K562 (cell line): ENCODE results near the gene SLC1A2. TPM values are rescaled to one million over a fixed set of nuclear protein-coding genes. Genes with fewer than 3 reads are reported as not detected.

ENCODE experiments used
- ATAC-seq: fragments of 200-7000 bp; cut with Tn5 transposase; 3 replicates; pipeline ENCODE4 v1.9.1; 2020; ENCODE audit warnings: moderate library complexity
- BruUV-seq: library from RNA; stranded (reverse); fragments of 400-500 nt; replicated peaks from 2 replicates; lab custom pipeline; 2021; lab: Mats Ljungman, UMichigan
- CTCF ChIA-PET: fragments of 300-600 bp; formaldehyde crosslinking; extraction: SDS; loops from one replicate; lab custom pipeline; 2021; ENCODE audit warnings: low intra/inter-chr PET ratio; lab: Yijun Ruan, JAX
- POLR2A ChIA-PET: fragments of 300-600, 350-650 bp; sonication (Branson Sonifier 250); formaldehyde crosslinking; extraction: SDS; loops from one replicate; lab custom pipeline; 2021; ENCODE audit warnings: antibody characterized with exemption, inconsistent platforms; lab: Yijun Ruan, JAX
- DNase-seq, 4 experiments: peaks; one replicate each; pipeline versions ENCODE4 v3.0.0 to v3.0.0-alpha.2; 2011 to 2018; ENCODE audit warnings: low spot score in 3 of 4, mixed read lengths in 3 of 4; ENCODE audit errors: extremely low read depth in 1 of 4
- FAIRE-seq: peaks from 2 replicates; lab custom pipeline; 2011; peaks lifted over from hg19 to GRCh38; lab: Jason Lieb, UNC
- H2AFZ ChIP-seq: 2 replicates; pipeline ENCODE4 v1.6.0; 2011; ENCODE audit warnings: low read depth, low read length, control low read depth, inconsistent platforms
- H3K27ac ChIP-seq: fragments of 200-600 bp; 3 replicates; pipeline ENCODE4 v1.8.0; 2011; ENCODE audit warnings: low read depth, mild to moderate bottlenecking, control low read depth, inconsistent platforms, low read length, moderate library complexity, mixed read lengths; ENCODE audit errors: extremely low read depth
- H3K27me3 ChIP-seq, 2 experiments: fragments of 300-600 bp in 1 of 2; 2 replicates in 1 of 2; 3 replicates in 1 of 2; pipeline versions ENCODE4 v1.6.0 to v1.8.0; 2011; ENCODE audit warnings: inconsistent platforms in 2 of 2, low read length in 2 of 2, mild to moderate bottlenecking in 1 of 2, mixed read lengths in 1 of 2, moderate library complexity in 1 of 2; ENCODE audit not compliant: control insufficient read depth in 2 of 2, insufficient read depth in 2 of 2
- H3K36me3 ChIP-seq: fragments of 300-600 bp; 3 replicates; pipeline ENCODE4 v1.8.0; 2011; ENCODE audit warnings: mild to moderate bottlenecking, low read length, inconsistent platforms; ENCODE audit not compliant: control insufficient read depth, insufficient read depth
- H3K4me1 ChIP-seq, 2 experiments: fragments of 200-600 bp in 1 of 2; replicated peaks in 1 of 2; 2 replicates in 1 of 2; 3 replicates in 1 of 2; pipeline versions ENCODE4 v1.5.1 to v1.8.0; 2011; ENCODE audit warnings: inconsistent platforms in 2 of 2, low read length in 2 of 2, mild to moderate bottlenecking in 1 of 2, mixed read lengths in 1 of 2, moderate library complexity in 1 of 2; ENCODE audit not compliant: control insufficient read depth in 2 of 2, insufficient read depth in 2 of 2
- H3K4me2 ChIP-seq: 2 replicates; pipeline ENCODE4 v1.6.1; 2011; ENCODE audit warnings: low read length, control low read depth, inconsistent platforms, mixed read lengths; ENCODE audit not compliant: insufficient read depth
- H3K4me3 ChIP-seq: fragments of 200-600 bp; sonication (generic), shearing (Covaris generic); 2 replicates; pipeline ENCODE4 v1.5.1; 2016; ENCODE audit warnings: control low read depth, inconsistent platforms
- H3K79me2 ChIP-seq: fragments of 200-600 bp; 3 replicates; pipeline ENCODE4 v1.8.0; 2011; ENCODE audit warnings: low read length, inconsistent platforms; ENCODE audit not compliant: control insufficient read depth, insufficient read depth
- H3K9ac ChIP-seq, 2 experiments: 2 replicates each; pipeline versions ENCODE4 v1.6.0 to v1.6.1; 2011; ENCODE audit warnings: low read depth in 2 of 2, low read length in 2 of 2, control low read depth in 1 of 2, inconsistent platforms in 1 of 2, mild to moderate bottlenecking in 1 of 2, mixed read lengths in 1 of 2; ENCODE audit not compliant: insufficient read depth in 1 of 2
- H3K9me1 ChIP-seq: one replicate; pipeline ENCODE4 v1.6.0; 2011; ENCODE audit warnings: inconsistent platforms, mild to moderate bottlenecking, low read length, moderate library complexity; ENCODE audit not compliant: control insufficient read depth, insufficient read depth
- H3K9me3 ChIP-seq: replicated peaks from 2 replicates; pipeline ENCODE4 v1.5.1; 2011; ENCODE audit warnings: low read depth, low read length, inconsistent platforms; ENCODE audit not compliant: control insufficient read depth, insufficient read depth
- H4K20me1 ChIP-seq: replicated peaks from 2 replicates; pipeline ENCODE4 v1.6.1; 2011; ENCODE audit warnings: low read length, inconsistent platforms, mixed read lengths; ENCODE audit not compliant: control insufficient read depth, insufficient read depth
- CHD4 ChIP-seq: fragments of 200-600 bp; sonication (generic); IDR thresholded peaks from 3 replicates; pipeline ENCODE4 v1.6.1; 2012; ENCODE audit warnings: low read depth, mild to moderate bottlenecking, mixed read lengths, low read length, inconsistent platforms; ENCODE audit not compliant: insufficient read depth, insufficient replicate concordance, poor library complexity, severe bottlenecking
- EHMT2 ChIP-seq: fragments of 450-650 bp; IDR thresholded peaks from 2 replicates; pipeline ENCODE4 v1.6.1; 2018; ENCODE audit warnings: antibody characterized with exemption
- FOXK1 ChIP-seq: sonication (generic); formaldehyde crosslinking; IDR thresholded peaks from 2 replicates; pipeline ENCODE4 v1.8.0; 2022; ENCODE audit warnings: missing genetic modification reagents, mild to moderate bottlenecking, borderline replicate concordance
- HIVEP1 ChIP-seq: fragments of 250-450 bp; sonication (Bioruptor Pico); IDR thresholded peaks from 2 replicates; pipeline ENCODE4 v1.4.0; 2020; ENCODE audit warnings: mild to moderate bottlenecking
- HNRNPL ChIP-seq: fragments of 200-400 bp; formaldehyde crosslinking; IDR thresholded peaks from 2 replicates; pipeline ENCODE4 v1.6.1; 2017; ENCODE audit warnings: low read depth, mild to moderate bottlenecking, low read length
- MAFK ChIP-seq: IDR thresholded peaks from 2 replicates; pipeline ENCODE4 v1.6.1; 2011; ENCODE audit warnings: low read length, improper control_type of control experiment
- RAD21 ChIP-seq, 2 experiments: fragments of 250-450 bp in 1 of 2; fragments of 450-650 bp in 1 of 2; sonication (Bioruptor Pico) in 1 of 2; formaldehyde crosslinking in 1 of 2; IDR thresholded peaks in 1 of 2; conservative IDR thresholded peaks in 1 of 2; 2 replicates each; pipeline versions ENCODE4 v1.4.0 to v1.8.0; 2020 to 2022; ENCODE audit warnings: mild to moderate bottlenecking in 2 of 2, moderate library complexity in 1 of 2
- RBM39 ChIP-seq: fragments of 200-400 bp; formaldehyde crosslinking; optimal IDR thresholded peaks from 2 replicates; pipeline ENCODE3; 2018; ENCODE audit warnings: low read depth, low read length
- SMAD3 ChIP-seq: fragments of 450-650 bp; formaldehyde crosslinking; conservative IDR thresholded peaks from 2 replicates; pipeline ENCODE4 v1.4.0; 2020; ENCODE audit warnings: mild to moderate bottlenecking
- TAF7 ChIP-seq: fragments of 450-650 bp; IDR thresholded peaks from 2 replicates; pipeline ENCODE4 v1.6.1; 2016; ENCODE audit warnings: missing genetic modification characterization, missing compliant biosample characterization
- TCF7 ChIP-seq: sonication (generic); IDR thresholded peaks from 2 replicates; pipeline ENCODE4 v1.6.1; 2016; ENCODE audit warnings: antibody characterized with exemption, borderline replicate concordance
- THAP7 ChIP-seq: fragments of 250-450 bp; sonication (Bioruptor Pico); IDR thresholded peaks from 2 replicates; pipeline ENCODE4 v1.5.0; 2021
- ZBTB11 ChIP-seq, 3 experiments: fragments of 200-800 bp in 1 of 3; fragments of 250-450 bp in 1 of 3; fragments of 450-650 bp in 1 of 3; sonication (Bioruptor Pico) in 1 of 3; sonication (Bioruptor generic) in 1 of 3; formaldehyde crosslinking in 1 of 3; IDR thresholded peaks; 2 replicates each; pipeline versions ENCODE4 v1.6.1 to v1.8.0; 2016 to 2022; ENCODE audit warnings: mild to moderate bottlenecking in 2 of 3, missing genetic modification characterization in 2 of 3, missing compliant biosample characterization in 1 of 3, moderate library complexity in 1 of 3
- ZKSCAN3 ChIP-seq: fragments of 250-450 bp; sonication (Bioruptor Pico); IDR thresholded peaks from 2 replicates; pipeline ENCODE4 v1.4.0; 2020
- ZNF121 ChIP-seq: sonication (generic); formaldehyde crosslinking; conservative IDR thresholded peaks from 2 replicates; pipeline ENCODE4 v1.8.0; 2022; ENCODE audit warnings: missing genetic modification reagents
- ZNF274 ChIP-seq: IDR thresholded peaks from 2 replicates; pipeline ENCODE4 v1.6.1; 2011; ENCODE audit warnings: low read depth, mild to moderate bottlenecking, low read length, moderate library complexity, borderline replicate concordance
- ZNF436 ChIP-seq: fragments of 250-450, 450-650 bp; sonication (Bioruptor Pico); formaldehyde crosslinking; IDR thresholded peaks from 2 replicates; pipeline ENCODE4 v1.7.0; 2020; ENCODE audit warnings: mild to moderate bottlenecking
- WGBS: fragments of 100-300 bp; shearing (Covaris generic); methylation state at CpG from one replicate; pipeline ENCODE4 v1.1.6; 2016; ENCODE audit warnings: low coverage, mixed read lengths; ENCODE audit not compliant: insufficient coverage; ENCODE audit errors: missing lambda C conversion rate; 5-methylcytosine and 5-hydroxymethylcytosine counted together
- in situ Hi-C: fragments of 300-500 bp; cut with MboI; formaldehyde crosslinking; loops from 4 replicates; pipeline ENCODE4 v1.15.0; 2018; ENCODE audit warnings: inconsistent platforms, mixed read lengths
- intact Hi-C: fragments of 100-400 bp; cut with micrococcal nuclease; formaldehyde crosslinking; loops from 2 replicates; pipeline ENCODE4 v1.14.2; 2022
- polyA plus RNA-seq, 8 experiments: library from polyadenylated mRNA; depleted of rRNA in 4 of 8; stranded (reverse) in 5 of 8; unstranded in 3 of 8; fragments of >200 nt; fragmentation: Nextera tagmentation in 2 of 8; fragmentation: Illumina TruSeq in 1 of 8; extraction: Ambion mirVana in 2 of 8; extraction: Trizol in 1 of 8; gene quantifications; 2 replicates each; pipeline versions ENCODE4 v1.2.1 to v1.2.3, GENCODE V29; 2011 to 2014; ENCODE audit warnings: inconsistent platforms in 1 of 8, missing spikeins in 1 of 8
- total RNA-seq, 7 experiments: library from RNA; depleted of rRNA in 6 of 7; stranded (reverse); fragments of >200 nt in 6 of 7; fragmentation: Illumina TruSeq in 2 of 7; extraction: Trizol in 2 of 7; gene quantifications; 2 replicates each; pipeline versions ENCODE4 v1.2.1 to v1.2.3, GENCODE V29; 2011 to 2021; ENCODE audit warnings: low replicate concordance in 1 of 7

SLC1A2 gene
- total and polyA plus RNA-seq, 9 of the 15 experiments (the other 6 are each of a cell fraction or from before 2014, with no cell fraction given): 0.03 to 0.07 (median 0.04) TPM; not detected in 5

GRCh38 chr11:35337914-35338305, 81.4 kb downstream of the SLC1A2 start (continued):
- TF ChIP-seq RAD21 (CRISPR knock-in tag; conservative IDR thresholded peaks at IDR 0.05 in 1 of 2, IDR thresholded peaks at IDR 0.05 in 1 of 2) (no peak), FOXK1 (no peak), ZBTB11 (CRISPR knock-in tag; IDR thresholded peaks at IDR 0.05) (no peak), HNRNPL (no peak), ZNF274 (no peak)
- TF ChIP-seq, all 486 proteins: peak for 0

GRCh38 chr11:35337136-35337913, 82.0 kb downstream of the SLC1A2 start:
- H3K9ac ChIP-seq: no peak overlapping the region
- H4K20me1 ChIP-seq: no peaks in the 10 kb centered on the region
- H3K27ac ChIP-seq: peak overlapping the region; percentile 57; the same call in 2 of the 3 replicates
- H3K9me1 ChIP-seq: no peaks in the 10 kb centered on the region
- ChIA-PET CTCF (no interaction called here), POLR2A (no interaction called here)
- FAIRE-seq (peak; percentile 48), ATAC-seq (peak; percentile 38), DNase-seq (peak; percentile 26 to 63 (median 42))
- no peak overlapping the region for H3K4me2 ChIP-seq
- no peak overlapping the region for H3K4me3 ChIP-seq
- no peaks in the 10 kb centered on the region for H3K27me3 ChIP-seq
- in situ Hi-C loops: no loop called here
- H2AFZ ChIP-seq: peak overlapping the region; percentile 17; the same call in 1 of the 2 replicates
- H3K79me2 ChIP-seq: no peaks in the 10 kb centered on the region
- no peaks in the 10 kb centered on the region for H3K9me3 ChIP-seq
- WGBS: 3% methylated on average over 3 of the region's 3 CpGs
- H3K36me3 ChIP-seq: no peaks in the 10 kb centered on the region
- H3K4me1 ChIP-seq: peaks cover 0 to 12% of the 10 kb centered on the region in 2 experiments; a peak in 2 of 5 replicates
- intact Hi-C loops: no loop called here
- no TSS peak for BruUV-seq
- TF ChIP-seq CHD4: no peak
- no peak for TF ChIP-seq ZNF121 (CRISPR knock-in tag)
- TF ChIP-seq ZKSCAN3 (CRISPR knock-in tag): no peak
- no peak for TF ChIP-seq TAF7 (tag)
- TF ChIP-seq SMAD3 (CRISPR knock-in tag): peak; percentile 68; the same call in 1 of the 2 replicates
- TF ChIP-seq MAFK: peak; percentile 43; the same call in 1 of the 2 replicates
- 0 out of 2 replicates have a peak, but pooled peaks have one; percentile 59 for TF ChIP-seq HIVEP1 (CRISPR knock-in tag)
- no peak for TF ChIP-seq TCF7
- no peak for TF ChIP-seq ZNF436 (CRISPR knock-in tag)
- TF ChIP-seq THAP7 (CRISPR knock-in tag): no peak
- TF ChIP-seq EHMT2: no peak
- no peak for TF ChIP-seq RBM39
